NCI-H460 (cell line): ENCODE results near the gene PRPF8. TPM values are rescaled to one million over a fixed set of nuclear protein-coding genes. Genes with fewer than 3 reads are reported as not detected.
A peak's percentile ranks its signal among the peaks of the same experiment; 100 is the strongest.
"Not testable (repeated sequence)": the region's sequence is repeated elsewhere in the genome, so short reads cannot be mapped to it uniquely, and the experiment has no call there.

Experiments
- DNase-seq: peaks from one replicate; pipeline ENCODE4 v3.0.0-alpha.2; 2016; ENCODE audit warnings: low read depth; ENCODE audit errors: extremely low read depth
- total RNA-seq: library from RNA; depleted of rRNA; stranded (reverse); fragments of >200 nt; shearing (Covaris generic); gene quantifications from 2 replicates; pipeline ENCODE4 v1.2.3, GENCODE V29; 2014

Gene PRPF8
- total RNA-seq, 1 experiment from 2014 or later: 113 TPM

GRCh38 chr17:1716912-1717695 lies 32.4 kb upstream of the PRPF8 start:
- peak; percentile 100 for DNase-seq

GRCh38 chr17:1716076-1716911 lies 31.6 kb upstream of the PRPF8 start:
- DNase-seq: peak; percentile 100

- DNase-seq: no peak
Measured at GRCh38 chr17:1715803-1716075, 31.1 kb upstream of the PRPF8 start.

- peak; percentile 85 for DNase-seq
Measured at GRCh38 chr17:1714980-1715802, 30.5 kb upstream of the PRPF8 start.

GRCh38 chr17:1714427-1714979 lies 29.8 kb upstream of the PRPF8 start:
- peak; percentile 94 for DNase-seq

- peak; percentile 71 for DNase-seq
Measured at GRCh38 chr17:1713878-1714426, 29.3 kb upstream of the PRPF8 start.

GRCh38 chr17:1713160-1713877 lies 28.7 kb upstream of the PRPF8 start:
- DNase-seq: no peak

- no peak for DNase-seq
Measured at GRCh38 chr17:1712271-1712670, 27.6 kb upstream of the PRPF8 start.

GRCh38 chr17:1711804-1712203 lies 27.1 kb upstream of the PRPF8 start:
- DNase-seq: no peak

- DNase-seq: no peak
Measured at GRCh38 chr17:1710807-1711553, 26.3 kb upstream of the PRPF8 start.

- DNase-seq: peak; percentile 71
Measured at GRCh38 chr17:1709971-1710806, 25.5 kb upstream of the PRPF8 start, which contains the start of gene TLCD2. Gene TLCD2, minus strand, starts transcription at chr17:1710377. Its CDS starts 135 bp downstream, at chr17:1710242.

- DNase-seq: no peak
Measured at GRCh38 chr17:1709403-1709951, 24.8 kb upstream of the PRPF8 start.

- not testable (repeated sequence) for DNase-seq
Measured at GRCh38 chr17:1708791-1709346, 24.2 kb upstream of the PRPF8 start.

- DNase-seq: no peak
Measured at GRCh38 chr17:1707107-1707506, 22.4 kb upstream of the PRPF8 start.

- DNase-seq: no peak
Measured at GRCh38 chr17:1705004-1705403, 20.3 kb upstream of the PRPF8 start.

GRCh38 chr17:1703063-1703462 lies 18.4 kb upstream of the PRPF8 start:
- DNase-seq: no peak

GRCh38 chr17:1699891-1700290 lies 15.2 kb upstream of the PRPF8 start:
- not testable (repeated sequence) for DNase-seq

GRCh38 chr17:1697681-1698080 lies 13.0 kb upstream of the PRPF8 start:
- no peak for DNase-seq
